GM08714 (cell line): ENCODE data around the gene TBC1D2B.
"Not testable (repeated sequence)": the region's sequence is repeated elsewhere in the genome, so short reads cannot be mapped to it uniquely, and the experiment has no call there.

Experiments used
- H3K4me3 ChIP-seq: fragments of 200-500 bp; sonication (Bioruptor generic); 2 replicates; pipeline ENCODE4 v1.5.1; 2014; ENCODE audit warnings: mild to moderate bottlenecking, low read length, inconsistent platforms
- ZNF274 ChIP-seq: IDR thresholded peaks from 2 replicates; pipeline ENCODE4 v1.6.1; 2012; ENCODE audit warnings: mild to moderate bottlenecking, low read depth, low read length

TBC1D2B gene

DNA sequence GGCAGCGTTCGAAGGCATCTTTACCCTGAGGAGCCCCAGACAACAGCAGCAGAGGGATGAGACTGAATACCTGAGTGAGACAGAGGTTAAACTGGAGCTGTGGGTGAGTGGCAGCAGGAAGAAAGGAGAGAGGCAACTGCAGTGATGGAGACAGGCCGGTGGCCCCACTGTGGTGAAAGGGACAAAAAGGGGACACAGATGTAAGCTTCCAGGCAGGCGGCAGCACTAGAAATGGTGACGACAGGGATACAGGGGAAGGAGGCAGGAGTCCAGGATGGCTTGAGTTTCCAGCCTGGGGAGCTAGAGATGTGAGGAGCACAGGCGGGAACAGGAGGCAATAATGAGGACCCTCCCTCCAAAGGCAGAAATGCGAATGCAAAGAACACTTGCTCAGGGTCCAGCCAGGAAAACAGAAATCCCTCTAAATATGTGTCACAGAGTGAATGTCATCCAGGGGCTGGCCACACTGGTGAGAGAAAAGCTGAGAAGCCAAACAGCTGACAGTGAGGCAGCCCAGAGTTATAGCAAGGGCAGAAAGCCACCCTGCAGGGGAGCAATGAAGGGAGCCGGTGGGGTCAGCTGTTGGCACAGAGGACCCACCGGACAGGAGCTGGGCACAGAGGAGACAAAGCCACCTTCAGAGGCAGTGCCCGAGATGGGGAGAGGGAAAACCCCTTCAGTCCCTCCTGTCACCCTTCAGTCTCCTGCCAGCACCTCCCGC lies 70.1 kb downstream of the TBC1D2B start:
- no peak for TF ChIP-seq ZNF274
- H3K4me3 ChIP-seq: no peak overlapping the region

GRCh38 chr15:78006567-78007205 lies 70.8 kb downstream of the TBC1D2B start:
- no peak overlapping the region for H3K4me3 ChIP-seq
- TF ChIP-seq ZNF274: no peak

- no peak overlapping the region for H3K4me3 ChIP-seq
- no peak for TF ChIP-seq ZNF274
These were observed 72.4 kb downstream of the TBC1D2B start for GRCh38 chr15:78004919-78005634.

DNA sequence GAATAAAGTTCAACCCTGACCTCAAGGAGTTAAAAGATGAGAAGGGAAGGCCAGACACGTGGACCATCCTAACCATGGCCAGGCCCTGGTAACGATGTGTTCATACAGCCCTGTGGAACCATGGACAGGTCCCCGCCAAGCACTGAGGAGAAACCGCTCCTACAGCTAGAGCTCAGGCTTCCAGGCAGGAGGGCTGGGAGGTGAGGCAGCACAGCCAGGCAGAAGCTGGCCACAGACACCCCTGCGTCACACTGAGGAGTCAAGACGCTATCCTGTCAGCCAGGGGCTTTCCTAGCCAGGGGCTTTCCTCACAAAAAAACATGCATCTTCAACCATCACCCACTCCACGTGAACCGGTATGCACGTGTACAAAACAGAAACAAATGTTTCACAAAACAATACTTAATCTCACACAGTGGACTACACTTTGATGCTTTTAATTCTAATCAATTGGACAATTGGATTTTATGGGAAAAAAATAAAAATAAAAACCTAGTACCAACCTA lies 73.2 kb downstream of the TBC1D2B start:
- H3K4me3 ChIP-seq: no peak overlapping the region
- TF ChIP-seq ZNF274: no peak

DNA sequence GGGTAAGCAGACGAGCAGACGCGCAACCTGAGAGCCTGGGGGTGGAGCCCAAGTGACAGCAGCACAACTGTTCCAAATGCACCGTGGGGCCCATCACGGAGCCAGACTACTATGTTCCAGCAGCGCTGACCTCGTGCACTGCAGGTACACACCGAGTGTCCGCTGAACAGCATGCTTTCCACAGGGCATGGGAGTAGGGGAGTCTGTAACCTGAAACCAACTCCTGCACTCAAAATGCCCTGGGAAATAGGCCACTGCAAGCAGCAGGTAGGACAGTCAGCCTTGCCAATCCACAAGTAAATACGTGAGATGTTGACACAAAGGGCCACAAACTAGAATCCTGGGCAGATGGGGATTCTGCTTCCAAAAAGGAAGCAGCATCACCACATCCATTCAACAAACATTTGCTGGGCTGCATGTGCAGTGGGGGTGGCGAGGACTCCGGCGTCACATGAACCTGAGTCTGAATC lies 73.9 kb downstream of the TBC1D2B start:
- no peak overlapping the region for H3K4me3 ChIP-seq
- no peak for TF ChIP-seq ZNF274

- no peak overlapping the region for H3K4me3 ChIP-seq
- TF ChIP-seq ZNF274: no peak
These were observed 74.5 kb downstream of the TBC1D2B start for GRCh38 chr15:78002996-78003395.

- no peak for TF ChIP-seq ZNF274
These were observed 75.9 kb downstream of the TBC1D2B start for GRCh38 chr15:78001656-78002055.

DNA sequence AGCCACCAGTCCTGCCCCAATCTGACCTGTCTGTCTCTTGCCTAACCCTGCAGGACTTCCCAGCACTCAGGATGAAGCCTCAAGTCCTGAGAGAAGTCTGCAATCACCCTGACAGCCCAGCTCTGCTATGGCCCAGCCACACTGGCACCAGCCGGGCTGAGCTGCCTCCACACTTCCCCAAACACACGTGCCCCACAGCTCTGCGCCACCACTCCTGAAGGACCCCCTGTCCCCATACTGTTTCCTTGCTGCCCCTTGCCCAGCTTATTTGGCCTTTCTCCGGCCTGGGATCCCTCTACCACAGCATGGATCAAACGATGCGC lies 76.6 kb downstream of the TBC1D2B start:
- TF ChIP-seq ZNF274: no peak
- no peak overlapping the region for H3K4me3 ChIP-seq

More at GRCh38 chr15:78001656-78002055, 75.9 kb downstream of the TBC1D2B start:
- H3K4me3 ChIP-seq: no peak overlapping the region

DNA sequence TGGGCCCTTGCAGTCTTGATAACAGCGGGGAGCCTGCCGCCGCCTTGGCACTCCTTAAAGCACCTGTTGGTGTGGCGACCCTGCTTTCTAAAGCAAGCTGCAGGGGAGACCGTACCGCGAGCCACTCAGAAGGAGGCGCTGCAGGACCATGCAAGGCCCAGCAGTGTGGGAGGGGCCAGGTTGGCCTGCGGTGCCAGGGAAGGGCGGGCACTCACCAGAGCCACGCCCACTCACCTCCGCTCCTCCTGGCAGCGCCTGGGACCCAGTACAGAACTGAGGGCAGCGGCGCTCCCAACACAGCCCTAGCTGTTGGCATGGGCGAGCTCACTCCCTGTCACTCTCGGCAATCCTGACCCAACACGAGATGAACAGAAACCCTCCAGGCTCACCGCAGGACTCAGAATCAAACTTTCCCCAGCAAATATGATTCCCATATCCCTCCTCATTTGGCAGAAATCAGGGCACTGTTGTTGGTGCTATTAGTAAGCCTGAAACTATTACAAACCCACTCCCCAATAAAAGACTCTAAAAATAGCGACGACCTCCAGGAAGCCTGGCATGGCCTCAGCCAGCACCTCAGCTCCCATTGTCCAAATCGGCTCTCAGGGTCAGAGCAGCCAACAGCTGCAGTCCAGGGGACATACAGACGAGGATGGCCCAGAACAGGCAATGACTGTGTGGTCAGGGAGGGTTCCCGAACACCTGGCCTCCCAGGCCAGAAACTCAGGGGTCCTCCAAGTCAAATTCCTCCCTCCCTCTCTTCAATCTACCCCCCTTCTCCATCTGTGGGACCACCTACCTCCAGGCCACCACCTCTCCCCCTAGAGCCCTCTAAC lies 77.2 kb downstream of the TBC1D2B start:
- no peak for TF ChIP-seq ZNF274
- no peak overlapping the region for H3K4me3 ChIP-seq

GRCh38 chr15:77999486-77999885 lies 78.0 kb downstream of the TBC1D2B start:
- no peak for TF ChIP-seq ZNF274

DNA sequence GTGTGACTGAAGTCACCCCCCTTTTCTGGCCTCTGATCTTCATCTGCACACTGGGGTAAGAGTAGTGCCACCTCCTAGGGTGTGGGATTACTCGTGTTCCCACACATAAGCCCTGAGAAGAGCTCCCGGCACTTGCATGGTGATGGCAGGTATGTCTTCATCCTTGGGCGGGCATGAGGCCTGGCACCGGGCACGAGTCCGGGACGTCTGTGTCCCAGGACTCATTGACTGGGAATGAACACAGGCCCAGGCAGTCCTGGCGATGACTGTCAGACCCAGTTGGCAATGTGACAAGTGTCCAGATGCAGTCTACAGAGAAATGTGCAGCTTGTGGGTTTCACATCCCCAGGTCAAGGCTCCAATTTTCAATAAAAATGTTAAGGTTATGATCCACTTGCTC lies 78.9 kb downstream of the TBC1D2B start:
- no peak for TF ChIP-seq ZNF274
- no peak overlapping the region for H3K4me3 ChIP-seq

More at GRCh38 chr15:77999486-77999885, 78.0 kb downstream of the TBC1D2B start:
- no peak overlapping the region for H3K4me3 ChIP-seq

DNA sequence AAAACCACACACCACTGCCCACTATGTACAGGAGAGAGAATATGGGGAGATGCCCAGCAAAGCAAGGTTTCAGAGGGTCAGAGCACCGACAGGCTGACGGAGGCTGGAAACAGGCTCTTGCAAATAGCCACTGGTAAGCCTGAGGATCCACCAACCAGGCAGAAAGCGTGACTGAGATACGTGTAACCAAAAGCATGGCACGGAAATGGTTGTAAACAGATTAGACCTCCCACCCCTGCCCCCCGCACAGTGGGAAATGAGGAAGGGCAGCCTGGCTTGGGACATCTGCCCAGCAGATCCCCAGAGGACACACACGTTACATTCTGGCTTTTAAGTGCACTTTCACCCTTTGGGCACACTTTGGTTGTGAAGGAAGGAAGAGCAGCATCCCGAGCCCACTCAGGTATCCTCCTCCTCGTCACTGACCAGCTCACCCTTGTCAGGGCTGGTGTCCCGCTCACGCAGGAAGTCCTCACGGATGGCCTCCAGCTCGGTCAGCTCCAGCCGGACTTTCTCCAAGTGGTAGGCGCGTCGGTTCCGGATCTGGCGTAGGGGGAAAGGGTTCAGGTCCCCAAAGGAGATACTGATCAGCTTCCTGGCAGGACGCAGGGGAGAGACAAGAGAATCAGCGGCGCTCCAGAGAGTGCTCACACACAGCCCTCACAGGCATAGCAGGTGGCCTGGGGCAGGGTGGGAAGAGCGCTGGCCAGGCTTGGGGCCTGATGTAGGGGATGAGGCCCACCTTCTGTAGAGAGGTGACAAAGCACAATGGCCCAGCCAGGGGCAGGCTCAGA lies 79.6 kb downstream of the TBC1D2B start:
- not testable (repeated sequence) for H3K4me3 ChIP-seq

GRCh38 chr15:77997221-77997620 lies 80.3 kb downstream of the TBC1D2B start:
- H3K4me3 ChIP-seq: not testable (repeated sequence)

- H3K4me3 ChIP-seq: not testable (repeated sequence)
These were observed 80.8 kb downstream of the TBC1D2B start for GRCh38 chr15:77996713-77997171.

- H3K4me3 ChIP-seq: not testable (repeated sequence)
These were observed 81.3 kb downstream of the TBC1D2B start for GRCh38 chr15:77996226-77996625.

GRCh38 chr15:77995537-77995918 lies 82.0 kb downstream of the TBC1D2B start:
- H3K4me3 ChIP-seq: not testable (repeated sequence)

DNA sequence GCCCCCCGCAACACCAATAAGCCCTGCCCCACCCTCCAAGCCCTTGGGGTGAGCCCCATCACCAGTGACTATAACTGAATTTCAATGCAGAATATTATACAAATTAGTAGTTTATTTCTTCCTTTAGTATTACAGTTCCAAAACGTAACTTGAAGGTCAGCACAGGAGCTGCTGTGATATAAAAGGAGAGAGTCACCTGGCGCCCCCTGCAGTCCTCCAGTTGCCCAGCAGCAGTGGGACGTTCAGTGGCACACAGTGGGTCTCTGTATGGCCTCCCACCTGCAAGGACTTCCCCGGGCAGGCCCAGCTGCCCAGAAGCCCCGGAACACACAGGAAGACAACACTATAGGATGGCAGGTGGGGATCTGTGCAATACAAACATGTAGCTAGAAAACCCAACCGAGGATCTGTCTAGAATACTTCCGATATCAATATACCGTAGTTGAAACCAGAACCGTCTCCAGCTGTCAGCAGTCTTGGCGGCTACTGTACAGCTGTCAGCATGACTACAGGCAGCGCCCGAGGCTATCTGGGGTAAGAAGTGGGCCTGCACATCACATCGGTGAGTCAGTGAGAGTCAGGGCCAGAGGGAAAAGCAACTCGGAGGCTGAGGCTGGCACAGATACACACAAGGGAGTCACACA lies 82.5 kb downstream of the TBC1D2B start:
- not testable (repeated sequence) for H3K4me3 ChIP-seq
